ENCODE measurements around the gene TUSC2.

The TUSC2 gene

DNA sequence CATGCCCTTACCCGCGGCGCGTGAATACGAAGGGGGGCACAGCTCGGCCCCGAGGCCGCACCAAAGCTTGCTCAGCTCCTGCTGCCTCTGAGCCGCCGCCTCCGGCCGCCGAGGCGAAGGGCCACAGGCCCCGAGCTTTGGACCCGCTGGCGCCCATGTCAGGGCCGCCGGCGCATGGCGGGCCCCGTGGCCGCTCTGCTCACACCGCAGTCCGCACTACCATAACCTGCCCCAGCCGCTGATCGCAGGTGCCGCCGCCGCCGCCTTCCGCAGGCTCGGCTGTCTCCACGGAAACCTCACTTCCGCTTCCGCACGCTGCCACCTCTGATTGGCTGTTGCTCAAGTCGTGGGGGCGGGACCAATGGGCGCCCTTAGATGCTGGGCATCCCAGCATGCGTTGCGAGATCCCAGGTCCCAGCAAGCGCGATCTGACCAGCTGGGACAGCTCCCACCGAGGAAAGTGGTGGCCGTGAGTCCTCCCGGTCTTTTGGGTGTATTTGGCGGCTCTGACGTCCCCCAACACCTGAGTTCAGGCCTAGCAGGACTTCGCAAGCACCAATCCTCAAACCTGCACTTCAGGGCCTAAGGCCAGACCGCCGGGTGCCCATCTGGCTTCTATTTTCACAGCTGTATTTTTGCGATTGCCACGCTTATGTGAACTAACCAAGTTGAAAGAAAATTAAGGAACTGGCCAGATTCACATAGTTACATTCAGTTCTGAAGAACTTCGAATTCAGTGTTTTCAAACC, at the start of gene TUSC2:
Gene TUSC2, minus strand, starts transcription at position 281 of the 749 bp plus-strand sequence. Its CDS starts 124 bp downstream, at position 157.
- no peaks in the 10 kb centered on the region for H3K27me3 ChIP-seq (ENCODE audit: control insufficient read depth, insufficient read depth, low read length)
- H3K4me3 ChIP-seq (ENCODE audit: low read depth, low read length): peak within 1 kb of the TSS; percentile 88
- H3K9ac ChIP-seq (ENCODE audit: low read depth, low read length): peak within 1 kb of the TSS; percentile 60; the same call in 1 of the 2 replicates
- peaks cover 5% of the 10 kb centered on the region; the same call in 1 of the 2 replicates for H3K4me1 ChIP-seq (ENCODE audit: control insufficient read depth, insufficient read depth, low read length)
- no peaks in the 10 kb centered on the region for H3K9me3 ChIP-seq (ENCODE audit: control insufficient read depth, insufficient read depth, low read length)
- peaks cover 42% of the 10 kb centered on the region for H3K36me3 ChIP-seq (ENCODE audit: control insufficient read depth, insufficient read depth, low read length)
- peak within 1 kb of the TSS; percentile 78 for H3K27ac ChIP-seq (ENCODE audit: low read depth, low read length)

DNA sequence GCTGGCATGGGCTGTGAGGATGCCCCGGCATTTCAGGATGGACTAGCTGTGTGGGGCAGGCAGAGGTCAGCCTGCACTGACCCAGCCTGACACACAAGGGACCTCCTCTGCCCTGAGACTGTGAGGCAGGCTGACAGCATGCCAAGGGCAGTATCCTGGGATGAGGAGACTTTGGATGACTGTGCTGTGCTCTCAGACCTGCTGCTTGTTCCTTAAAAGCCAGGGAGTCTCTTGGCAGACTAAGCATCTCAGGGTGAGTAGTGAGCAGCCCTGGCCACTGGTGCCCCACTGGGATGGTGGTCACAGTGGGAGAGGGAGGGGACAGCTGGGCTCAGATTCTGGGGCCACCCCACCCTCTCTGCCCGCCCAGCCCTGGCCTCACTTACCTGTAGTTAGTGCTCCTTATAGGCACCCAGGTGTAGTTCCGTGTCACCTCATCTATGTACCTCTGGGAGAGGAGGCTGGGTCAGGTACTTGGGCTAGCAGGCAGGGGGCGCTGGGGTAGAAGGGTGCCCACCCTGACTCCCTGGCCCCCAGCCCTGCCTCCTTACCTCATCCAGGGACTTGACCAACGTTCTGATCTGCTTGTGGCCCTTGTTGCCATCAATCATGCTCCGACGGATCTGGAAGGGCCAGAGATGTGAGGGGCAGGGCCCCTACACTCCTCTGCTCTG, 47.4 kb upstream of the TUSC2 start:
- Histone ChIP-seq H3K27ac (ENCODE audit: low read depth, low read length) (no peak overlapping the region), H3K4me1 (ENCODE audit: control insufficient read depth, insufficient read depth, low read length) (peaks cover 9% of the 10 kb centered on the region; the same call in 1 of the 2 replicates), H3K27me3 (ENCODE audit: control insufficient read depth, insufficient read depth, low read length) (no peaks in the 10 kb centered on the region), H3K9me3 (ENCODE audit: control insufficient read depth, insufficient read depth, low read length) (no peaks in the 10 kb centered on the region), H3K4me3 (ENCODE audit: low read depth, low read length) (no peak overlapping the region), H3K36me3 (ENCODE audit: control insufficient read depth, insufficient read depth, low read length) (no peaks in the 10 kb centered on the region), H3K9ac (ENCODE audit: low read depth, low read length) (no peak overlapping the region)

GRCh38 chr3:50374363-50375257, 46.6 kb upstream of the TUSC2 start:
- peaks cover 9% of the 10 kb centered on the region; the same call in 1 of the 2 replicates for H3K4me1 ChIP-seq (ENCODE audit: control insufficient read depth, insufficient read depth, low read length)

GRCh38 chr3:50373146-50374051, 45.4 kb upstream of the TUSC2 start:
- no peak overlapping the region for H3K9ac ChIP-seq (ENCODE audit: low read depth, low read length)
- H3K27ac ChIP-seq (ENCODE audit: low read depth, low read length): no peak overlapping the region
- H3K4me1 ChIP-seq (ENCODE audit: control insufficient read depth, insufficient read depth, low read length): peaks cover 9% of the 10 kb centered on the region; the same call in 1 of the 2 replicates
- no peaks in the 10 kb centered on the region for H3K9me3 ChIP-seq (ENCODE audit: control insufficient read depth, insufficient read depth, low read length)
- no peaks in the 10 kb centered on the region for H3K36me3 ChIP-seq (ENCODE audit: control insufficient read depth, insufficient read depth, low read length)
- H3K27me3 ChIP-seq (ENCODE audit: control insufficient read depth, insufficient read depth, low read length): no peaks in the 10 kb centered on the region
- H3K4me3 ChIP-seq (ENCODE audit: low read depth, low read length): no peak overlapping the region

More at GRCh38 chr3:50374363-50375257, 46.6 kb upstream of the TUSC2 start:
- no peak overlapping the region for H3K4me3 ChIP-seq (ENCODE audit: low read depth, low read length)
- no peaks in the 10 kb centered on the region for H3K9me3 ChIP-seq (ENCODE audit: control insufficient read depth, insufficient read depth, low read length)
- H3K27ac ChIP-seq (ENCODE audit: low read depth, low read length): no peak overlapping the region
- no peak overlapping the region for H3K9ac ChIP-seq (ENCODE audit: low read depth, low read length)
- H3K36me3 ChIP-seq (ENCODE audit: control insufficient read depth, insufficient read depth, low read length): no peaks in the 10 kb centered on the region
- H3K27me3 ChIP-seq (ENCODE audit: control insufficient read depth, insufficient read depth, low read length): no peaks in the 10 kb centered on the region

GRCh38 chr3:50372349-50372748, 44.3 kb upstream of the TUSC2 start:
- Histone ChIP-seq H3K27me3 (ENCODE audit: control insufficient read depth, insufficient read depth, low read length) (no peaks in the 10 kb centered on the region), H3K4me3 (ENCODE audit: low read depth, low read length) (no peak overlapping the region), H3K9ac (ENCODE audit: low read depth, low read length) (no peak overlapping the region), H3K27ac (ENCODE audit: low read depth, low read length) (no peak overlapping the region), H3K9me3 (ENCODE audit: control insufficient read depth, insufficient read depth, low read length) (no peaks in the 10 kb centered on the region), H3K36me3 (ENCODE audit: control insufficient read depth, insufficient read depth, low read length) (no peaks in the 10 kb centered on the region), H3K4me1 (ENCODE audit: control insufficient read depth, insufficient read depth, low read length) (peaks cover 9% of the 10 kb centered on the region; the same call in 1 of the 2 replicates)

- Histone ChIP-seq H3K4me3 (ENCODE audit: low read depth, low read length) (no peak overlapping the region), H3K36me3 (ENCODE audit: control insufficient read depth, insufficient read depth, low read length) (no peaks in the 10 kb centered on the region), H3K27me3 (ENCODE audit: control insufficient read depth, insufficient read depth, low read length) (peaks cover 2% of the 10 kb centered on the region; the same call in 1 of the 2 replicates), H3K27ac (ENCODE audit: low read depth, low read length) (no peak overlapping the region), H3K9me3 (ENCODE audit: control insufficient read depth, insufficient read depth, low read length) (no peaks in the 10 kb centered on the region), H3K4me1 (ENCODE audit: control insufficient read depth, insufficient read depth, low read length) (peaks cover 9% of the 10 kb centered on the region; the same call in 1 of the 2 replicates), H3K9ac (ENCODE audit: low read depth, low read length) (no peak overlapping the region)
Measured at GRCh38 chr3:50371133-50371685, 43.2 kb upstream of the TUSC2 start.

DNA sequence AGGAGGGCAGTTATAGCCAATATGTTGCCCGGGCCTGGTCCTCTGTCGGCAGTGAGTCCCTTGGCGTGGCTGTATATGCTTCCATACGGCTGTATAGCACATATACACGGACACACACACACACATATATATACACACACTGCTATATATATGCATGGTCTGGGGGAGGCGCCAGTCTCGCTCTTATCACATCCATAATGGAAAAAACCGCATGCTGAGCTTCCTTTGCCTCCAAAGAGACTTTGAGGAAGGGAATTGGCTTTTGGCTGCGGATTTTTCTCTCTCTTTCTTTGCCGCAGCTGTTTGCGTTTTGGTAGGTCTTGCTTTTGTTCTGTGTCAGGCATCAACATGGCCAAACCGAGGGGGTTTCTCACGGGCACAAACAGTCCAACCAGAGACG, 42.6 kb upstream of the TUSC2 start:
- Histone ChIP-seq H3K9me3 (ENCODE audit: control insufficient read depth, insufficient read depth, low read length) (no peaks in the 10 kb centered on the region), H3K9ac (ENCODE audit: low read depth, low read length) (no peak overlapping the region), H3K4me1 (ENCODE audit: control insufficient read depth, insufficient read depth, low read length) (peaks cover 12% of the 10 kb centered on the region; the same call in 1 of the 2 replicates), H3K36me3 (ENCODE audit: control insufficient read depth, insufficient read depth, low read length) (no peaks in the 10 kb centered on the region), H3K27me3 (ENCODE audit: control insufficient read depth, insufficient read depth, low read length) (peaks cover 7% of the 10 kb centered on the region; the same call in 1 of the 2 replicates), H3K27ac (ENCODE audit: low read depth, low read length) (no peak overlapping the region), H3K4me3 (ENCODE audit: low read depth, low read length) (no peak overlapping the region)

- H3K4me3 ChIP-seq (ENCODE audit: low read depth, low read length): no peak overlapping the region
- no peaks in the 10 kb centered on the region for H3K9me3 ChIP-seq (ENCODE audit: control insufficient read depth, insufficient read depth, low read length)
- H3K27me3 ChIP-seq (ENCODE audit: control insufficient read depth, insufficient read depth, low read length): peaks cover 11% of the 10 kb centered on the region
- no peak overlapping the region for H3K9ac ChIP-seq (ENCODE audit: low read depth, low read length)
- H3K36me3 ChIP-seq (ENCODE audit: control insufficient read depth, insufficient read depth, low read length): no peaks in the 10 kb centered on the region
- H3K4me1 ChIP-seq (ENCODE audit: control insufficient read depth, insufficient read depth, low read length): peaks cover 14% of the 10 kb centered on the region; the same call in 1 of the 2 replicates
- no peak overlapping the region for H3K27ac ChIP-seq (ENCODE audit: low read depth, low read length)
Measured at GRCh38 chr3:50369012-50369670, 41.1 kb upstream of the TUSC2 start.

- Histone ChIP-seq H3K9ac (ENCODE audit: low read depth, low read length) (peak overlapping the region; percentile 41; the same call in 1 of the 2 replicates), H3K36me3 (ENCODE audit: control insufficient read depth, insufficient read depth, low read length) (no peaks in the 10 kb centered on the region), H3K4me3 (ENCODE audit: low read depth, low read length) (peak overlapping the region; percentile 59), H3K27me3 (ENCODE audit: control insufficient read depth, insufficient read depth, low read length) (peaks cover 16% of the 10 kb centered on the region), H3K4me1 (ENCODE audit: control insufficient read depth, insufficient read depth, low read length) (peaks cover 8% of the 10 kb centered on the region; the same call in 1 of the 2 replicates), H3K9me3 (ENCODE audit: control insufficient read depth, insufficient read depth, low read length) (no peaks in the 10 kb centered on the region), H3K27ac (ENCODE audit: low read depth, low read length) (no peak overlapping the region)
Measured at GRCh38 chr3:50365842-50366220, 37.8 kb upstream of the TUSC2 start.
